ENCODE data around the gene KLF1. TPM values are rescaled to one million over a fixed set of nuclear protein-coding genes. Genes with fewer than 3 reads are reported as not detected.

The KLF1 gene
- total and polyA plus RNA-seq, 10 of the 15 experiments (the other 5 are each of a cell fraction or from before 2014, with no cell fraction given) = 0.04 to 0.38 (median 0.08) TPM; not detected in 3

- peaks cover 7% of the 10 kb centered on the region for H3K4me1 ChIP-seq (ENCODE audit: control insufficient read depth, insufficient read depth, low read length)
- no peak for DNase-seq (ENCODE audit: low read depth, low spot score)
- H3K79me2 ChIP-seq (ENCODE audit: control insufficient read depth, insufficient read depth, low read length) = peaks cover 10% of the 10 kb centered on the region
- no peak overlapping the region for H3K9ac ChIP-seq (ENCODE audit: control insufficient read depth, insufficient read depth, low read length)
- no peaks in the 10 kb centered on the region for H3K27me3 ChIP-seq (replicated peaks in 1 of 2; ENCODE audit: control insufficient read depth in 2 of 2, insufficient read depth in 2 of 2, low read length in 1 of 2)
- H2AFZ ChIP-seq (ENCODE audit: control insufficient read depth, low read depth, low read length) = no peak overlapping the region
- H3K4me2 ChIP-seq (ENCODE audit: control insufficient read depth, insufficient read depth) = no peak overlapping the region
- SMC1A ChIA-PET (ENCODE audit: uncharacterized antibody, unreplicated experiment) = no interaction called here
- no peak overlapping the region for H3K27ac ChIP-seq (ENCODE audit: control insufficient read depth, insufficient read depth)
- no TSS peak for BruUV-seq (replicated peaks)
- no peak for FAIRE-seq
- RAD21 ChIA-PET (ENCODE audit: unreplicated experiment) = no interaction called here
- POLR2A ChIA-PET = no interaction called here
- H3K9me3 ChIP-seq (replicated peaks; ENCODE audit: control insufficient read depth, insufficient read depth, low read length) = no peaks in the 10 kb centered on the region
- CTCF ChIA-PET = no interaction called here
- H3K36me3 ChIP-seq (ENCODE audit: control insufficient read depth in 2 of 2, insufficient read depth in 2 of 2, low read length in 1 of 2) = peaks cover 9 to 18% of the 10 kb centered on the region in 2 experiments
- WGBS (ENCODE audit: insufficient coverage, insufficient replicate concordance, low lambda C conversion rate, missing lambda C conversion rate) = 89% methylated on average over 5 of the region's 5 CpGs
- no peak for ATAC-seq
- intact Hi-C loops (cut with micrococcal nuclease; ENCODE audit: unreplicated experiment) = no loop called here
- H4K20me1 ChIP-seq (ENCODE audit: control insufficient read depth, insufficient read depth) = no peaks in the 10 kb centered on the region
- in situ Hi-C loops (cut with MboI) = no loop called here
- no peak overlapping the region for H3K4me3 ChIP-seq
- TF ChIP-seq SMAD1 (IDR thresholded peaks at IDR 0.05; ENCODE audit: low read depth, partially characterized antibody) (no peak), NR2C2 (IDR thresholded peaks at IDR 0.05; ENCODE audit: borderline replicate concordance, control insufficient read depth, insufficient read length, low read depth) (no peak)
Observed at GRCh38 chr19:12893582-12893981, 6.6 kb upstream of the KLF1 start.

- peak overlapping the region; percentile 52 for H3K27ac ChIP-seq (ENCODE audit: control insufficient read depth, insufficient read depth)
- CTCF ChIA-PET = interaction anchor here (1.3 to 13.2 kb wide), 5 partner anchors 9 to 202 kb away, joined by 3 to 182 read pairs (median 7); partner anchors contain the start of gene FARSA
- in situ Hi-C loops (cut with MboI) = no loop called here
- TF ChIP-seq BHLHE40 (IDR thresholded peaks at IDR 0.05; ENCODE audit: borderline replicate concordance in 1 of 2, low read depth in 2 of 2, low read length in 1 of 2) = no peak
- no peak for TF ChIP-seq ZNF384 (IDR thresholded peaks at IDR 0.05; ENCODE audit: borderline replicate concordance, low read depth, low read length)
- peak; percentile 47; the same call in 1 of the 2 replicates for TF ChIP-seq NFYB (IDR thresholded peaks at IDR 0.05; ENCODE audit: insufficient read depth, low read depth, low read length)
- TF ChIP-seq PRDM15 (CRISPR knock-in tag; IDR thresholded peaks at IDR 0.05) = no peak
- 0 out of 2 replicates have a peak, but pooled peaks have one; percentile 7 for TF ChIP-seq PKNOX1 (IDR thresholded peaks at IDR 0.05)
- no peak for TF ChIP-seq USF2 (IDR thresholded peaks at IDR 0.05; ENCODE audit: borderline replicate concordance, low read depth, low read length)
Observed at GRCh38 chr19:12891553-12892021, 4.6 kb upstream of the KLF1 start.

More at GRCh38 chr19:12891553-12892021, 4.6 kb upstream of the KLF1 start:
- ATAC-seq (no peak), FAIRE-seq (no peak), DNase-seq (ENCODE audit: low read depth, low spot score) (no peak)
- Histone ChIP-seq H3K27me3 (replicated peaks in 1 of 2; ENCODE audit: control insufficient read depth in 2 of 2, insufficient read depth in 2 of 2, low read length in 1 of 2) (no peaks in the 10 kb centered on the region), H3K36me3 (ENCODE audit: control insufficient read depth in 2 of 2, insufficient read depth in 2 of 2, low read length in 1 of 2) (peaks cover 5 to 6% of the 10 kb centered on the region in 2 experiments), H3K79me2 (ENCODE audit: control insufficient read depth, insufficient read depth, low read length) (peaks cover 10% of the 10 kb centered on the region), H3K9ac (ENCODE audit: control insufficient read depth, insufficient read depth, low read length) (peak overlapping the region; percentile 57), H3K4me2 (ENCODE audit: control insufficient read depth, insufficient read depth) (peak overlapping the region; percentile 95), H2AFZ (ENCODE audit: control insufficient read depth, low read depth, low read length) (no peak overlapping the region), H3K9me3 (replicated peaks; ENCODE audit: control insufficient read depth, insufficient read depth, low read length) (no peaks in the 10 kb centered on the region), H4K20me1 (ENCODE audit: control insufficient read depth, insufficient read depth) (no peaks in the 10 kb centered on the region), H3K4me1 (ENCODE audit: control insufficient read depth, insufficient read depth, low read length) (peaks cover 7% of the 10 kb centered on the region), H3K4me3 (peak overlapping the region; percentile 89)
- intact Hi-C loops (cut with micrococcal nuclease; ENCODE audit: unreplicated experiment) = no loop called here
- under 1% methylated on average over 26 of the region's 26 CpGs for WGBS (ENCODE audit: insufficient coverage, insufficient replicate concordance, low lambda C conversion rate, missing lambda C conversion rate)
- ChIA-PET RAD21 (ENCODE audit: unreplicated experiment) (interaction anchor here (0.8 to 2.8 kb wide), 9 partner anchors 8 to 170 kb away, joined by 3 to 19 read pairs (median 5); partner anchors contain the start of genes CALR and DNASE2), POLR2A (interaction anchor here (0.7 to 2.6 kb wide), 9 partner anchors 8 to 100 kb away, joined by 3 to 35 read pairs (median 4); partner anchors contain the start of gene DNASE2), SMC1A (ENCODE audit: uncharacterized antibody, unreplicated experiment) (interaction anchor here (0.8 to 1.7 kb wide), 8 partner anchors 8 to 74 kb away, joined by 3 to 19 read pairs (median 5); partner anchors contain the start of genes CALR, FARSA and GADD45GIP1)
- BruUV-seq (replicated peaks) = TSS peak; percentile 80
